GM23248 (cell line): ENCODE results near the gene KLHL40. TPM values are rescaled to one million over a fixed set of nuclear protein-coding genes. Genes with fewer than 3 reads are reported as not detected.

Experiments used
- DNase-seq: peaks from one replicate; pipeline ENCODE4 v3.0.0-alpha.2; 2015
- H2AFZ ChIP-seq: fragments of 200-600 bp; sonication (generic); 2 replicates; pipeline ENCODE4 v1.6.1; 2016; ENCODE audit warnings: antibody characterized with exemption
- H3F3A ChIP-seq: fragments of 200-600 bp; sonication (generic); 2 replicates; pipeline ENCODE4 v1.6.1; 2016; ENCODE audit warnings: mild to moderate bottlenecking, antibody characterized with exemption, mixed run types; ENCODE audit not compliant: insufficient read depth
- H3K27ac ChIP-seq: fragments of 200-600 bp; sonication (generic); 2 replicates; pipeline ENCODE4 v1.5.1; 2016; ENCODE audit warnings: mild to moderate bottlenecking
- H3K27me3 ChIP-seq: fragments of 200-600 bp; sonication (generic); replicated peaks from 2 replicates; pipeline ENCODE4 v1.6.1; 2016; ENCODE audit warnings: mild to moderate bottlenecking; ENCODE audit not compliant: insufficient read depth
- H3K36me3 ChIP-seq: fragments of 200-600 bp; sonication (generic); 2 replicates; pipeline ENCODE4 v1.6.1; 2016; ENCODE audit warnings: low read depth, mild to moderate bottlenecking
- H3K4me1 ChIP-seq: fragments of 200-600 bp; sonication (generic); 2 replicates; pipeline ENCODE4 v1.6.1; 2016; ENCODE audit warnings: mild to moderate bottlenecking; ENCODE audit not compliant: insufficient read depth
- H3K4me2 ChIP-seq: fragments of 200-600 bp; sonication (generic); one replicate; pipeline ENCODE4 v1.6.1; 2016; ENCODE audit warnings: mild to moderate bottlenecking; ENCODE audit not compliant: unreplicated experiment
- H3K4me3 ChIP-seq: fragments of 200-600 bp; sonication (generic); 2 replicates; pipeline ENCODE4 v1.5.1; 2016; ENCODE audit warnings: mild to moderate bottlenecking
- H3K79me2 ChIP-seq: fragments of 200-600 bp; sonication (generic); 2 replicates; pipeline ENCODE4 v1.6.1; 2016; ENCODE audit warnings: mild to moderate bottlenecking; ENCODE audit not compliant: insufficient read depth
- H3K9ac ChIP-seq: fragments of 200-600 bp; sonication (generic); 2 replicates; pipeline ENCODE4 v1.6.1; 2016; ENCODE audit warnings: mild to moderate bottlenecking
- H3K9me2 ChIP-seq: fragments of 200-600 bp; sonication (generic); 2 replicates; pipeline ENCODE4 v1.6.1; 2016; ENCODE audit warnings: mixed run types, mild to moderate bottlenecking, moderate library complexity; ENCODE audit not compliant: insufficient read depth
- H3K9me3 ChIP-seq: fragments of 200-600 bp; sonication (generic); one replicate; pipeline ENCODE4 v1.6.1; 2017; ENCODE audit warnings: low read depth
- H4K20me1 ChIP-seq: fragments of 200-600 bp; sonication (generic); 2 replicates; pipeline ENCODE4 v1.6.0; 2016; ENCODE audit not compliant: insufficient read depth
- EZH2 ChIP-seq: fragments of 200-600 bp; sonication (generic); IDR thresholded peaks from 2 replicates; pipeline ENCODE4 v1.6.1; 2018; ENCODE audit warnings: antibody characterized with exemption, mild to moderate bottlenecking; ENCODE audit not compliant: insufficient read depth, poor library complexity, severe bottlenecking
- EZH2phosphoT487 ChIP-seq: fragments of 200-600 bp; sonication (generic); IDR thresholded peaks from 2 replicates; pipeline ENCODE4 v1.6.1; 2018; ENCODE audit warnings: antibody characterized with exemption, moderate library complexity, mild to moderate bottlenecking, low read depth; ENCODE audit not compliant: insufficient read depth
- WGBS, 2 experiments: methylation state at CpG; one replicate each; pipeline ENCODE4 v1.1.6; 2015 to 2017; ENCODE audit warnings: low lambda C conversion rate in 2 of 2, low coverage in 1 of 2; ENCODE audit errors: missing lambda C conversion rate in 2 of 2; 5-methylcytosine and 5-hydroxymethylcytosine counted together
- in situ Hi-C: fragments of 300-500 bp; cut with MboI; formaldehyde crosslinking; loops from 2 replicates; pipeline ENCODE4 v1.15.0; 2020
- polyA plus RNA-seq: library from polyadenylated mRNA; unstranded; fragments of >200 nt; fragmentation: Nextera tagmentation; extraction: Ambion mirVana; gene quantifications from 2 replicates; pipeline ENCODE4 v1.2.1, GENCODE V29; 2016
- total RNA-seq: library from RNA; depleted of rRNA; stranded (reverse); fragments of >200 nt; shearing (Covaris generic); gene quantifications from 2 replicates; pipeline ENCODE4 v1.2.3, GENCODE V29; 2014

The KLHL40 gene
- total and polyA plus RNA-seq, 2 experiments from 2014 or later, result not detected

- no peak for DNase-seq
- WGBS, 2 experiments, result 97 to 99% methylated on average over 5 of the region's 5 CpGs
Observed at GRCh38 chr3:42661593-42662022, 23.7 kb upstream of the KLHL40 start.

DNA sequence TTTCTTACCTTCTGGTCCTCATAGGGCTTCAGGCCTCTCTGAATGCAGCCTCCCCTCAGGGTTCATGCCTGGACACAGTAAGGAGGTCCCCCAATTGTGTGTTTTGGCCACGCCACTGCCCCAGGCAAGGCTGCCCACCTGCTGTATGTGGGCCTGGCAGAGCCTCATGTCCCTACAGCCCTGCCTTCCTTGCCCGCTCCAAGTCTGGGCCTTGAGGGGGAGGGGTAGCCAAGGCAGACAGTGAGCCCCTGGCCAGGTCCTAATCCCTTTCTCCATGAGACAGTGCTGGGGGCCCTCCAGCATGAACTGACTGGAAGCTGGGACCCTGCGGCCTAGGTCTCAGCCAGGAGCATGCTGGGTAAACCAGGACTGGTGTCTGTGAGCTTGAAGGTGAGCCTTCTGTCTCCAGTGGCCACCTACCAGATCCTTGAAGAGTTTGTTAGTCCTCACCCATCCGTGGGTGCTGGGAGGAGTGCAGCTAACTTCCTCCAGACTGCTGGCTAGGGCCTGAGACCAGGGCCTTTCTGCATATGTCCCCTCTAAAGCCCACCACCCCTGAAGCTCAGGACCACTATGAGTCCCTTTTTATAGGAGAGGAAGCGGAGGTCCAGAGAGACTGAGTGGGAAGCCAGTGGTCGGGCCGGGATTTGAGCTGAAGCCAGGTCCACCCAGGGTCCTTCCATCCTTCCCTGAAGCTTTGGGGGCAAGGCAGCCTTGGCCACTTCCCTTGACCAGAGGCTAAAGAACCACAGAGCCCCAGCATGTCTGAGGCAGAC is 23.1 kb upstream of the KLHL40 start:
- whole genome bisulfite sequencing, 2 experiments, result 70 to 76% methylated on average over 7 of the region's 7 CpGs
- H3K9me2 ChIP-seq, result no peaks in the 10 kb centered on the region
- TF ChIP-seq EZH2phosphoT487 (no peak), EZH2 (no peak)
- H3K27me3 ChIP-seq, result no peaks in the 10 kb centered on the region
- peaks cover 8% of the 10 kb centered on the region; the same call in 1 of the 2 replicates for H3K4me1 ChIP-seq
- H3K9me3 ChIP-seq, result no peaks in the 10 kb centered on the region
- no peak for DNase-seq
- H3F3A ChIP-seq, result no peaks in the 10 kb centered on the region
- H3K9ac ChIP-seq, result no peak overlapping the region
- peaks cover 8% of the 10 kb centered on the region; the same call in 1 of the 2 replicates for H3K79me2 ChIP-seq
- no peak overlapping the region for H3K4me2 ChIP-seq
- no peaks in the 10 kb centered on the region; the same call in 1 of the 2 replicates for H3K36me3 ChIP-seq
- H2AFZ ChIP-seq, result no peak overlapping the region
- H3K4me3 ChIP-seq, result no peak overlapping the region
- H3K27ac ChIP-seq, result no peak overlapping the region
- no peaks in the 10 kb centered on the region for H4K20me1 ChIP-seq
- in situ Hi-C loops, result no loop called here

More at GRCh38 chr3:42661593-42662022, 23.7 kb upstream of the KLHL40 start:
- no peak overlapping the region for H3K4me3 ChIP-seq
- H3F3A ChIP-seq, result no peaks in the 10 kb centered on the region
- no peak overlapping the region for H2AFZ ChIP-seq
- H4K20me1 ChIP-seq, result no peaks in the 10 kb centered on the region
- peaks cover 8% of the 10 kb centered on the region; the same call in 1 of the 2 replicates for H3K4me1 ChIP-seq
- no peaks in the 10 kb centered on the region for H3K27me3 ChIP-seq
- H3K9me3 ChIP-seq, result no peaks in the 10 kb centered on the region
- H3K9me2 ChIP-seq, result no peaks in the 10 kb centered on the region
- H3K4me2 ChIP-seq, result no peak overlapping the region
- in situ Hi-C loops, result no loop called here
- H3K9ac ChIP-seq, result no peak overlapping the region
- H3K36me3 ChIP-seq, result no peaks in the 10 kb centered on the region; the same call in 1 of the 2 replicates
- TF ChIP-seq EZH2 (no peak), EZH2phosphoT487 (no peak)
- peaks cover 14% of the 10 kb centered on the region for H3K79me2 ChIP-seq
- H3K27ac ChIP-seq, result no peak overlapping the region

DNA sequence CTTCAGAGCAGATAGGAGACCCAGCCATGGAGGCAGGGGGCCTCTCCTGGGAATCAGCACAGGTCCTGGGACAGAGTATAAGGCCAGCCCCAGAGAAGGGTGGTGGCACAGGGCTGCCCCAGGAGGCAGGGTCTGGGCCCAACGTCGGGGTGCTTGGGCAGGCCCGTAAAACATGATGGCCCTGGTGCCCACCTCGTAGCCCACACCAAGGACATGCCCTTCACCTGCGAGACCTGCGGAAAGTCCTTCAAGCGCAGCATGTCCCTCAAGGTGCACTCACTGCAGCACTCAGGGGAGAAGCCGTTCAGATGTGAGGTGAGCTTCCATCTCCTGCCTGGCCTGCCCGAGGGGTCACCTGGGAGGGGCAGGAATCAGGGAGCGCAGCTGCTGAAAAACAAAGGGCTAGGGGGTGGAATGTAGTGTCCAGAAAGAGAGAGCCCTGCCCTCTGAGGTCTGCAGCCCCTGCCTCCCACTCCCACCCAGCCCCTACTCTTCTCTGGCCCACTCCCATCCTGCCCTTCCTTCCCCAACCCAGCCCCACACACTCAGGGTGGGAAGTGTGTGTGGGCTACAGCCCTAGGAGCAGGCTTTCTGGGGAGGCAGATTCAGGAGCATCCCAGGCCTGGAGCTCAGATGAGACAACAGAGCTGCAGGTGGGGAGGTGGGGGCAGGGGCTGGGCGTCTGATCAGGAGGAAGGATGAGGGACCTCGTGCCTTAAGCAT is 22.4 kb upstream of the KLHL40 start:
- Histone ChIP-seq H3K27ac (no peak overlapping the region), H3K4me2 (no peak overlapping the region), H3F3A (no peaks in the 10 kb centered on the region), H4K20me1 (no peaks in the 10 kb centered on the region), H3K79me2 (0 out of 2 replicates have a peak, but pooled peaks cover under 1% of the 10 kb centered on the region), H2AFZ (no peak overlapping the region), H3K9ac (no peak overlapping the region), H3K27me3 (no peaks in the 10 kb centered on the region), H3K4me3 (no peak overlapping the region), H3K9me2 (no peaks in the 10 kb centered on the region), H3K36me3 (no peaks in the 10 kb centered on the region; the same call in 1 of the 2 replicates), H3K9me3 (no peaks in the 10 kb centered on the region), H3K4me1 (peaks cover 8% of the 10 kb centered on the region; the same call in 1 of the 2 replicates)
- no peak for DNase-seq
- TF ChIP-seq EZH2, result no peak
- no peak for TF ChIP-seq EZH2phosphoT487
- in situ Hi-C loops, result no loop called here
- WGBS, 2 experiments, result 90 to 92% methylated on average over 11 to 12 of the region's 12 CpGs

DNA sequence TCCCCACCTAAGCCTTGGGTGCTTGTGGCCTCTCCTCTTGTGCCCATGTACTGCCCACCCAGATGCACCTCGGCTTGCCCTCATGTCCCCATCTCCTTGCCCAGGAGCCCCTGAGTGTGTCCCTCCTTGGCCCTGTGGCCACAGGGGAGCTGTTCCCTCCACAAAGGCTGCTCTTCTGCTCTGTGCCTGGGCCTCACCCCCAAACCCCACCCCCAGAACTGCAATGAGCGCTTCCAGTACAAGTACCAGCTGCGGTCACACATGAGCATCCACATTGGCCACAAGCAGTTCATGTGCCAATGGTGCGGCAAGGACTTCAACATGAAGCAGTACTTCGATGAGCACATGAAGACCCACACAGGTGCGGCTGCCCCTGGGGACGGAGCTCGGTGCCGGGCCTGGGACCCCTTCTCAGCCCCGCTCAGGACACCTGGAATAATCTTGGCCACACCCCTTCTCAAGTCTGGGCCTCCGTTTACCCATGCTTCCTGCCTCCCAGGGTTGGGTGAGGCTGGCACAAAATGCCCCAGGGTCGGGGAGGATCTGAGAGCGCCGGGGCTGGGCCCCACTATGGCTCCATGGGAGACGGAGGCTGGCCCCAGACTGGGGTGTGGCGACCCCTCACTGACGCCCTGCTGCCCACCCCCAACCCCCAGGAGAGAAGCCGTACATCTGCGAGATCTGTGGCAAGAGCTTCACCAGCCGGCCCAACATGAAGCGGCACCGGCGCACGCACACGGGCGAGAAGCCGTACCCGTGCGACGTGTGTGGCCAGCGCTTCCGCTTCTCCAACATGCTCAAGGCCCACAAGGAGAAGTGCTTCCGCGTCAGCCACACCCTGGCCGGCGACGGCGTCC is 21.5 kb upstream of the KLHL40 start:
- H3K9ac ChIP-seq, result no peak overlapping the region
- H4K20me1 ChIP-seq, result no peaks in the 10 kb centered on the region
- H3K9me2 ChIP-seq, result no peaks in the 10 kb centered on the region
- H3K36me3 ChIP-seq, result no peaks in the 10 kb centered on the region; the same call in 1 of the 2 replicates
- H2AFZ ChIP-seq, result no peak overlapping the region
- in situ Hi-C loops, result no loop called here
- H3K27me3 ChIP-seq, result no peaks in the 10 kb centered on the region
- no peak overlapping the region for H3K4me3 ChIP-seq
- H3K4me1 ChIP-seq, result peaks cover 8% of the 10 kb centered on the region; the same call in 1 of the 2 replicates
- no peaks in the 10 kb centered on the region; the same call in 1 of the 2 replicates for H3F3A ChIP-seq
- 89 to 90% methylated on average over 24 to 38 of the region's 38 CpGs for WGBS, 2 experiments
- H3K9me3 ChIP-seq, result no peaks in the 10 kb centered on the region
- TF ChIP-seq EZH2phosphoT487, result no peak
- no peak for TF ChIP-seq EZH2
- no peak overlapping the region for H3K27ac ChIP-seq
- no peak overlapping the region for H3K4me2 ChIP-seq
- no peaks in the 10 kb centered on the region for H3K79me2 ChIP-seq
- no peak for DNase-seq
